Heart right ventricle (tissue), 16 donors: ENCODE measurements around the gene WFS1. TPM values are rescaled to one million over a fixed set of nuclear protein-coding genes. Genes with fewer than 3 reads are reported as not detected.

Experiments
- ATAC-seq, 8 donors: fragments of 200-7000 bp; cut with Tn5 transposase; one replicate each; pipeline ENCODE4 v1.9.1; 2020; ENCODE audit warnings: mild to moderate bottlenecking in 8 of 8, moderate library complexity in 8 of 8, moderate number of reproducible peaks in 1 of 8
- DNase-seq, 2 donors: peaks; one replicate each; pipeline ENCODE4 v3.0.0-alpha.2; 2020
- H3K27ac ChIP-seq, 10 donors: fragments of 200-600 bp; sonication (generic) in 2 of 10; one replicate each; pipeline versions ENCODE4 v1.5.0 to v1.8.0; 2020 to 2022; ENCODE audit warnings: mild to moderate bottlenecking in 3 of 10
- H3K27me3 ChIP-seq, 7 donors: fragments of 200-600 bp; one replicate each; pipeline ENCODE4 v1.8.0; 2021 to 2022; ENCODE audit warnings: mild to moderate bottlenecking in 2 of 7
- H3K36me3 ChIP-seq, 9 donors: fragments of 200-600 bp; sonication (generic) in 1 of 9; one replicate each; pipeline versions ENCODE4 v1.5.0 to v1.8.0; 2020 to 2022; ENCODE audit warnings: mild to moderate bottlenecking in 2 of 9
- H3K4me1 ChIP-seq, 9 donors: fragments of 200-600 bp; sonication (generic) in 1 of 9; one replicate each; pipeline versions ENCODE4 v1.5.0 to v1.8.0; 2020 to 2022; ENCODE audit warnings: mild to moderate bottlenecking in 4 of 9
- H3K4me3 ChIP-seq, 10 donors: fragments of 200-600 bp; sonication (generic) in 2 of 10; one replicate each; pipeline versions ENCODE4 v1.5.0 to v1.8.0; 2020 to 2022; ENCODE audit warnings: mild to moderate bottlenecking in 7 of 10, moderate library complexity in 2 of 10
- H3K9me3 ChIP-seq, 11 donors: fragments of 200-600 bp in 10 of 11; sonication (generic) in 2 of 11; one replicate each; pipeline versions ENCODE4 v1.5.0 to v1.8.0; 2013 to 2022; ENCODE audit warnings: mild to moderate bottlenecking in 2 of 11, control low read depth in 1 of 11, moderate library complexity in 1 of 11
- WGBS, 2 donors: extraction: QIAGEN DNeasy Blood & Tissue Kit; methylation state at CpG; one replicate each; pipeline ENCODE4 v1.1.7; 2013; ENCODE audit warnings: inconsistent platforms in 1 of 2; 5-methylcytosine and 5-hydroxymethylcytosine counted together
- intact Hi-C, 10 donors: fragments of 100-400 bp; cut with DNase I; formaldehyde crosslinking; loops; one replicate each; pipeline versions ENCODE4 v1.11.1 to v1.14.2; 2022
- polyA plus RNA-seq, 2 donors: library from polyadenylated mRNA; stranded (reverse); fragments of 200-250 nt; gene quantifications; one replicate each; pipeline ENCODE4 v1.2.3, GENCODE V29; 2013
- total RNA-seq, 10 donors: library from RNA; stranded (reverse); fragmentation: NEBNext Ultra II Directional in 3 of 10; extraction: Animal tissue kit (Norgen Biotek cat#: 25700) in 3 of 10; gene quantifications; one replicate each; pipeline versions ENCODE4 v1.2.1 to v1.2.4, GENCODE V29; 2021 to 2023
- TF ChIP-seq, protein P1 (sequence below), 9 donors: fragments of 200-600 bp; sonication (generic) in 2 of 9; IDR thresholded peaks; one replicate each; pipeline versions ENCODE4 v1.5.0 to v1.8.0; 2021 to 2022; ENCODE audit warnings: antibody characterized with exemption in 9 of 9, mild to moderate bottlenecking in 5 of 9, moderate library complexity in 1 of 9
- donor health status: Arrhythmogenic right ventricular cardiomyopathy.
- donor health status: ischemic (EF 13 %, LVEDD 7.1; RV severe dilation, severe dysfunction).
- donor health status: healthy with polysubstance abuse.
- donor health status: DM: no; HTN: yes; CAD: no.
- donor health status: DM: no; HTN: no; CAD: no.
- donor health status: ischemic (EF 25% LVEDD 6.9; RV normal size, moderate dysfunction).
- donor health status: ischemic (EF 25% LVEDD 5.7; RV mildly dilated, moderate dysfunction).
- donor health status: healthy.
- donor health status: DM: yes; HTN: yes; CAD: no.
- donor health status: Ischemic cardiomyopathy.
- donor health status: ischemic (EF 35%, LVEDD 5.7; RV mildly dilated, moderate dysfunction).
- donor health status: nonischemic (EF 11% LVEDD 7.7; RV severe dilation, severe dysfunction).
- donor health status: DM: yes; HTN: yes; CAD: no.
- donor health status: PGD.
- donor health status: ischemic (EF 29% LVEDD 5.4; RV normal size, mild dysfunction).
- donor health status: nonischemic (EF 23%, LVEDD 6.1; RV moderate dilation, normal function).

The WFS1 gene
- total and polyA plus RNA-seq, 12 donors = 35.0 to 119 (median 69.4) TPM

DNA sequence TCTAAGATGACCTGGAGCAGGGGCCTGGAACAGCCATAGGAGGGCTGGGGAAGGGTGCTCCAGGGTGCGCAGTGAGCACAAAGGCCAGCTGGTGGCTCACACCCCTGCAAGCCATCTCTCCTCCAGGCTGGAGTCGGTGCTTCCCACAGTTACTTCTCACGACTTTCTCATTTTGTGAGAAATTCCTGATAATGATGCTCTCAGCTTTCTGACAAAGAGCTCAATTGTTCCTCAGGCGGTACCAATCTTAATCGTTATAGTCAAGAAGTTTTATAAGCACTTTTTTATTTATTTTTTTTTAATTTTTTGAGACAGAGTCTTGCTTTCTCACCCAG is 11.7 kb upstream of the WFS1 start:
- 51 to 64% methylated on average over 5 of the region's 5 CpGs for WGBS, 2 donors
- H3K9me3 ChIP-seq = no peaks in the 10 kb centered on the region
- H3K4me1 ChIP-seq = no peaks in the 10 kb centered on the region
- H3K27me3 ChIP-seq = peaks cover 0 to 19% (median 5%) of the 10 kb centered on the region in 7 donors
- H3K27ac ChIP-seq = no peak overlapping the region
- TF ChIP-seq, protein P1, sequence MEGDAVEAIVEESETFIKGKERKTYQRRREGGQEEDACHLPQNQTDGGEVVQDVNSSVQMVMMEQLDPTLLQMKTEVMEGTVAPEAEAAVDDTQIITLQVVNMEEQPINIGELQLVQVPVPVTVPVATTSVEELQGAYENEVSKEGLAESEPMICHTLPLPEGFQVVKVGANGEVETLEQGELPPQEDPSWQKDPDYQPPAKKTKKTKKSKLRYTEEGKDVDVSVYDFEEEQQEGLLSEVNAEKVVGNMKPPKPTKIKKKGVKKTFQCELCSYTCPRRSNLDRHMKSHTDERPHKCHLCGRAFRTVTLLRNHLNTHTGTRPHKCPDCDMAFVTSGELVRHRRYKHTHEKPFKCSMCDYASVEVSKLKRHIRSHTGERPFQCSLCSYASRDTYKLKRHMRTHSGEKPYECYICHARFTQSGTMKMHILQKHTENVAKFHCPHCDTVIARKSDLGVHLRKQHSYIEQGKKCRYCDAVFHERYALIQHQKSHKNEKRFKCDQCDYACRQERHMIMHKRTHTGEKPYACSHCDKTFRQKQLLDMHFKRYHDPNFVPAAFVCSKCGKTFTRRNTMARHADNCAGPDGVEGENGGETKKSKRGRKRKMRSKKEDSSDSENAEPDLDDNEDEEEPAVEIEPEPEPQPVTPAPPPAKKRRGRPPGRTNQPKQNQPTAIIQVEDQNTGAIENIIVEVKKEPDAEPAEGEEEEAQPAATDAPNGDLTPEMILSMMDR (IDR thresholded peaks at IDR 0.05) = no peak
- ATAC-seq (no peak), DNase-seq (no peak)
- H3K36me3 ChIP-seq = no peaks in the 10 kb centered on the region
- H3K4me3 ChIP-seq = no peak overlapping the region
- intact Hi-C loops = loop anchor here in 2 of 10 donors (10.0 kb wide), 1 partner anchor 287 kb away; no protein-coding TSS in a partner anchor

DNA sequence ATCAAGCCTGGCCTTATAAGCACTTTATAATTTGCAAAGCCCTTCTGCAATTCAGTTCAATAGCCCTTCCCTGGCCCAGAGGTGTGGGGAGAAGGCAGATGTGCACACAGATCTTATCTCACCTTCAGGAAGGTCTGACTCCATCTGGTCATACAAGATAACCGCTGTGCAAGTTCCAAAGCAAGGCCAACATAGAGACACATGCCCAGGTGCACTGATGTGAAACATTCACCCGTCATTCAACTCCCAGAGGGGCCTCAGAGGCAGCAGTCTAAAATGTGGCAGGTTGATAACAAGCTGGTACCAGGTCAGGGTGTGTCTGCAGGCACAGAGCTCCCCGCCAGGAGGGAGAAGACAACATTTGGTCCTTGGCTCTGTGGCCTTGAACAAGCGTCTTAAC is 10.9 kb upstream of the WFS1 start:
- 77 to 80% methylated on average over 4 of the region's 4 CpGs for WGBS, 2 donors
- intact Hi-C loops = loop anchor here in 2 of 10 donors (10.0 kb wide), 1 partner anchor 286 kb away; no protein-coding TSS in a partner anchor

DNA sequence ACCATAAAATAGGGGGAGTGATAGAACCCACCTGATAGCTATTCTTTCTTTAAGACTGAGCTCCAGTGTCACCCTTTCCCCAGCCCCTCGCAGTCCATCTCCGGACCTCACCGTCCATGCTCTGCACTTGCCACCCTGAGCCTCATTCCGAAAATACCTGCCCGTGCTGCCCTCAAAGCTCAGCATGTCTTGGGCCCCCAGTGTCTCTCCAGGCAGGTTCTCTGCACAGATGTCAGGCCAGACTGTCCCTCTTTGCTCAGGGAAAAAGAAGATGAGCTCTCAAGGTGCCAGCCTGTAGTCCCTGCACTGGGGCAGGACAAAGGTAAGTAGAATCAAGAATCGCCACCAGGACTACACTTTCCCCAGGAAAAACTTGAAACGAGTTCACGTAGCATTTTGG is 9.8 kb upstream of the WFS1 start:
- Histone ChIP-seq H3K27ac (no peak overlapping the region), H3K9me3 (no peaks in the 10 kb centered on the region), H3K27me3 (peaks cover 0 to 19% (median 5%) of the 10 kb centered on the region in 7 donors), H3K36me3 (no peaks in the 10 kb centered on the region), H3K4me1 (no peaks in the 10 kb centered on the region), H3K4me3 (no peak overlapping the region)
- ATAC-seq (no peak), DNase-seq (no peak)
- intact Hi-C loops = loop anchor here in 4 of 10 donors (5.0 to 10.0 kb wide), 2 partner anchors 67 to 285 kb away; no protein-coding TSS in a partner anchor
- TF ChIP-seq, protein P1 (IDR thresholded peaks at IDR 0.05) = no peak
- 77% methylated on average over 8 of the region's 8 CpGs for WGBS, 2 donors

More for the DNA sequence above, 10.9 kb upstream of the WFS1 start:
- no peaks in the 10 kb centered on the region for H3K36me3 ChIP-seq
- H3K9me3 ChIP-seq = no peaks in the 10 kb centered on the region
- TF ChIP-seq, protein P1 (IDR thresholded peaks at IDR 0.05) = no peak
- no peaks in the 10 kb centered on the region for H3K4me1 ChIP-seq
- DNase-seq = no peak
- H3K27me3 ChIP-seq = peaks cover 0 to 19% (median 5%) of the 10 kb centered on the region in 7 donors
- H3K4me3 ChIP-seq = no peak overlapping the region
- no peak for ATAC-seq
- no peak overlapping the region for H3K27ac ChIP-seq

DNA sequence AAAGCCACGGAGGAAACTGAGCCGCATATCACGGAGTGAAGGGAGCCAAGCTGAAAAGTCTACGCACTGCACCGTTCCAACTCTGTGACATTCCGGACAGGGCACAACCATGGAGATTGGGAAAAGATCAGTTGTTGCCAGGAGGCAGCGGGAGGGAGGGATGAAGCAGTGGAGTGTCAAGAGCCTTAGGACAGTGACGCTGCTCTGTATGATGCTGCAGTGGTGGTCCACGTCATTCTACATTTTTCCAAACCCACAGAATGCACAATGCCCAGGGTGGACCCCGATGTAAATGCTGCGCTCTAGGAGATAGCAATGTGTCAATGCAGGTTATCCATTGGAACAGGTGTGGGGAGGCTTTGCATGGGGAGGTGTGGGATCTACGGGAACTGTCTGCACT is 7.5 kb upstream of the WFS1 start:
- Histone ChIP-seq H3K9me3 (no peaks in the 10 kb centered on the region), H3K27ac (no peak overlapping the region), H3K27me3 (peaks cover 0 to 11% (median 4%) of the 10 kb centered on the region in 7 donors), H3K4me3 (no peak overlapping the region), H3K36me3 (no peaks in the 10 kb centered on the region), H3K4me1 (no peaks in the 10 kb centered on the region)
- DNase-seq (no peak), ATAC-seq (no peak)
- WGBS, 2 donors = 89 to 90% methylated on average over 12 of the region's 12 CpGs
- TF ChIP-seq, protein P1 (IDR thresholded peaks at IDR 0.05) = no peak
- intact Hi-C loops = loop anchor here in 2 of 10 donors (5.0 to 10.0 kb wide), 2 partner anchors 65 to 283 kb away; no protein-coding TSS in a partner anchor
